ENCODE results near the gene SLC35F3. TPM values are rescaled to one million over a fixed set of nuclear protein-coding genes. Genes with fewer than 3 reads are reported as not detected.
A peak's percentile ranks its signal among the peaks of the same experiment; 100 is the strongest.

Gene SLC35F3
- total and polyA plus RNA-seq, 4 donors = 0.01 to 0.37 (median 0.08) TPM; not detected in 1

- Histone ChIP-seq H3K27ac (ENCODE audit: low read depth in 1 of 2, low read length in 2 of 2) (no peak overlapping the region), H3K4me1 (ENCODE audit: control insufficient read depth in 4 of 4, insufficient read depth in 4 of 4, low read length in 3 of 4) (peaks cover 2 to 11% (median 6%) of the 10 kb centered on the region in 4 donors), H3K27me3 (ENCODE audit: control insufficient read depth in 4 of 4, insufficient read depth in 4 of 4, low read length in 3 of 4) (no peaks in the 10 kb centered on the region), H3K9ac (ENCODE audit: low read depth in 1 of 2, low read length in 2 of 2) (peak overlapping the region in 1 of 2 donors; percentile 53), H3K36me3 (ENCODE audit: control insufficient read depth in 4 of 4, insufficient read depth in 3 of 4, low read depth in 1 of 4, low read length in 3 of 4) (no peaks in the 10 kb centered on the region), H3K4me3 (ENCODE audit: low read depth in 1 of 3, low read length in 3 of 3) (no peak overlapping the region), H3K9me3 (ENCODE audit: control insufficient read depth in 4 of 4, low read length in 3 of 4) (no peaks in the 10 kb centered on the region)
- DNase-seq (ENCODE audit: low spot score) = peak; percentile 65
- TF ChIP-seq ZBTB33 (IDR thresholded peaks at IDR 0.05) (no peak), RXRA (IDR thresholded peaks at IDR 0.05) (no peak), JUND (IDR thresholded peaks at IDR 0.05) (no peak), GABPA (IDR thresholded peaks at IDR 0.05 in 1 of 2, conservative IDR thresholded peaks at IDR 0.05 in 1 of 2) (no peak), CTCF (IDR thresholded peaks at IDR 0.05; ENCODE audit: low read depth, low read length, missing input control) (peak; percentile 93), RAD21 (IDR thresholded peaks at IDR 0.05) (peak; percentile 78 to 84), ATF3 (IDR thresholded peaks at IDR 0.05) (no peak), MAX (IDR thresholded peaks at IDR 0.05) (no peak), REST (IDR thresholded peaks at IDR 0.05) (no peak), HNF4A (conservative IDR thresholded peaks at IDR 0.05) (no peak), SP1 (IDR thresholded peaks at IDR 0.05) (no peak), YY1 (IDR thresholded peaks at IDR 0.05) (no peak), FOXA2 (IDR thresholded peaks at IDR 0.05) (peak; percentile 15), NR2F2 (IDR thresholded peaks at IDR 0.05) (no peak), EGR1 (IDR thresholded peaks at IDR 0.05; ENCODE audit: low read depth in 2 of 2) (no peak), HNF4G (IDR thresholded peaks at IDR 0.05) (no peak), FOXA1 (IDR thresholded peaks at IDR 0.05) (peak; percentile 11)
- WGBS = 34% methylated on average over 26 of the region's 26 CpGs
Measured at GRCh38 chr1:234309598-234310459, 405.4 kb downstream of the SLC35F3 start.
